ENCODE measurements around the gene TRAPPC12.
A peak's percentile ranks its signal among the peaks of the same experiment; 100 is the strongest.

DNA sequence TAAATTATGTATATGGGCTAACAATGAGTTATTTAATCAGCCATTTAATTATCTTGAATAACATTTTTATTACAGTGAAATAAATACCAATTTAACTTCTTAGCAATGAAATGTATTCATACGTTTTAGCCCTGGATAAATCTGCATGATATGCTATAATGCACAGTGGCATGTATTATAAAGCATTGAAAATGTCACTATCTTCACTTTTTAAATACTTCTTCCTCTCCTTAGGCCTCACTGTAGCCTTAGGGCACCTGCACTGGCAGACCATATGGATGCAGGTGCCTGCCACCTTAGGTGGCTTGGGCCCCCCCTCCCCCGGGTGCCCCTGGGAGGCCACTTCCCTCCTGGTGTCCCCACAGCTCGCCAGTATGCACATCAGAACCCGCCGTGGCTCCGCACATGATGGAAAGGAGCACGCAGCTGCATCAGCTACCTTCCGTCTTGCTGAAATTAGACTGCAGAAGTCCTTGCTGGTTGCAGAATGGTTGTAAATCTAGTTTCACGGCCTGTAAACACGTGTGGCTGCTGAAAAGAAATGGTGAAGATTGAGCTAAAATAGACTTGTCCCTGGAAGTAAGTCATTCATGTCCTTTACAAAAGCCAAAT is 83.1 kb downstream of the TRAPPC12 start:
- TF ChIP-seq, protein P1, sequence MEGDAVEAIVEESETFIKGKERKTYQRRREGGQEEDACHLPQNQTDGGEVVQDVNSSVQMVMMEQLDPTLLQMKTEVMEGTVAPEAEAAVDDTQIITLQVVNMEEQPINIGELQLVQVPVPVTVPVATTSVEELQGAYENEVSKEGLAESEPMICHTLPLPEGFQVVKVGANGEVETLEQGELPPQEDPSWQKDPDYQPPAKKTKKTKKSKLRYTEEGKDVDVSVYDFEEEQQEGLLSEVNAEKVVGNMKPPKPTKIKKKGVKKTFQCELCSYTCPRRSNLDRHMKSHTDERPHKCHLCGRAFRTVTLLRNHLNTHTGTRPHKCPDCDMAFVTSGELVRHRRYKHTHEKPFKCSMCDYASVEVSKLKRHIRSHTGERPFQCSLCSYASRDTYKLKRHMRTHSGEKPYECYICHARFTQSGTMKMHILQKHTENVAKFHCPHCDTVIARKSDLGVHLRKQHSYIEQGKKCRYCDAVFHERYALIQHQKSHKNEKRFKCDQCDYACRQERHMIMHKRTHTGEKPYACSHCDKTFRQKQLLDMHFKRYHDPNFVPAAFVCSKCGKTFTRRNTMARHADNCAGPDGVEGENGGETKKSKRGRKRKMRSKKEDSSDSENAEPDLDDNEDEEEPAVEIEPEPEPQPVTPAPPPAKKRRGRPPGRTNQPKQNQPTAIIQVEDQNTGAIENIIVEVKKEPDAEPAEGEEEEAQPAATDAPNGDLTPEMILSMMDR (IDR thresholded peaks at IDR 0.05), result peak in 3 of 5 experiments; percentile 2 to 24 (median 4)
- no peak for TF ChIP-seq POLR2A (IDR thresholded peaks at IDR 0.05)

Data from transverse colon (tissue), 3 donors.